HUDEP-2 (cell line): ENCODE results near the gene HCRT.
"Not testable (repeated sequence)": the region's sequence is repeated elsewhere in the genome, so short reads cannot be mapped to it uniquely, and the experiment has no call there.

ENCODE experiments used
- DNase-seq, 76 experiments: peaks; one replicate each; lab custom pipeline; 2025; ENCODE audit not compliant: unreplicated experiment in 76 of 76; lab: John Stamatoyannopoulos, UW

The HCRT gene

GRCh38 chr17:42199416-42200011, 14.3 kb upstream of the HCRT start:
- peak in 1 of 76 experiments; percentile 19 for DNase-seq

- DNase-seq, result peak in 22 of 76 experiments; percentile 7 to 39 (median 18)
Observed at GRCh38 chr17:42198897-42199296, 13.6 kb upstream of the HCRT start.

- DNase-seq, result no peak
Observed at GRCh38 chr17:42197564-42198156, 12.4 kb upstream of the HCRT start.

- DNase-seq, result peak in 74 of 76 experiments; percentile 25 to 85 (median 66)
Observed at GRCh38 chr17:42193969-42194899, 9.0 kb upstream of the HCRT start, which contains the start of gene GHDC. TSS of gene GHDC (minus strand) at chr17:42194494. CDS start at chr17:42193581, 913 bp downstream.

- DNase-seq, result no peak
Observed at GRCh38 chr17:42193216-42193968, 8.1 kb upstream of the HCRT start.

GRCh38 chr17:42192189-42193126, 7.2 kb upstream of the HCRT start:
- DNase-seq, result no peak

GRCh38 chr17:42191275-42191608, 6.0 kb upstream of the HCRT start:
- no peak for DNase-seq

GRCh38 chr17:42190491-42191274, 5.4 kb upstream of the HCRT start:
- peak in 9 of 76 experiments; percentile 2 to 40 (median 15) for DNase-seq

- DNase-seq, result no peak
Observed at GRCh38 chr17:42189651-42189965, 4.4 kb upstream of the HCRT start.

GRCh38 chr17:42188749-42189650, 3.7 kb upstream of the HCRT start:
- DNase-seq, result no peak

GRCh38 chr17:42187833-42188232, 2.6 kb upstream of the HCRT start:
- no peak for DNase-seq

GRCh38 chr17:42186191-42186590, 939 bp upstream of the HCRT start:
- not testable (repeated sequence) for DNase-seq

- no peak for DNase-seq
Observed at GRCh38 chr17:42185621-42185930, 324 bp upstream of the HCRT start.

GRCh38 chr17:42183741-42184711, 1.2 kb downstream of the HCRT start:
- DNase-seq, result peak in 67 of 76 experiments; percentile 11 to 85 (median 61)

- DNase-seq, result peak in 6 of 76 experiments; percentile 13 to 33 (median 19)
Observed at GRCh38 chr17:42182927-42183734, 2.1 kb downstream of the HCRT start.

GRCh38 chr17:42181851-42182207, 3.4 kb downstream of the HCRT start:
- DNase-seq, result no peak
